PFSK-1 (cell line): ENCODE results near the gene LARP1.

Experiments used
- POLR2AphosphoS5 ChIP-seq: IDR thresholded peaks from 2 replicates; pipeline ENCODE4 v1.6.1; 2012; ENCODE audit warnings: low read depth, mild to moderate bottlenecking, control low read depth, low read length, moderate library complexity
- SIN3A ChIP-seq: IDR thresholded peaks from 2 replicates; pipeline ENCODE4 v1.6.1; 2012; ENCODE audit warnings: mild to moderate bottlenecking, low read length, moderate library complexity, borderline replicate concordance; ENCODE audit not compliant: insufficient read depth
- TAF1 ChIP-seq: IDR thresholded peaks from 2 replicates; pipeline ENCODE4 v1.6.1; 2012; ENCODE audit warnings: low read length, control low read depth, borderline replicate concordance; ENCODE audit not compliant: insufficient read depth
- TF ChIP-seq, protein P1 (sequence below), 2 experiments: IDR thresholded peaks; 2 replicates each; pipeline versions ENCODE4 v1.6.1 to v1.8.0; 2011 to 2012; ENCODE audit warnings: low read depth in 2 of 2, low read length in 2 of 2, control low read depth in 1 of 2, inconsistent platforms in 1 of 2, mild to moderate bottlenecking in 1 of 2, moderate library complexity in 1 of 2; ENCODE audit not compliant: insufficient read depth in 1 of 2

- TF ChIP-seq, protein P1, sequence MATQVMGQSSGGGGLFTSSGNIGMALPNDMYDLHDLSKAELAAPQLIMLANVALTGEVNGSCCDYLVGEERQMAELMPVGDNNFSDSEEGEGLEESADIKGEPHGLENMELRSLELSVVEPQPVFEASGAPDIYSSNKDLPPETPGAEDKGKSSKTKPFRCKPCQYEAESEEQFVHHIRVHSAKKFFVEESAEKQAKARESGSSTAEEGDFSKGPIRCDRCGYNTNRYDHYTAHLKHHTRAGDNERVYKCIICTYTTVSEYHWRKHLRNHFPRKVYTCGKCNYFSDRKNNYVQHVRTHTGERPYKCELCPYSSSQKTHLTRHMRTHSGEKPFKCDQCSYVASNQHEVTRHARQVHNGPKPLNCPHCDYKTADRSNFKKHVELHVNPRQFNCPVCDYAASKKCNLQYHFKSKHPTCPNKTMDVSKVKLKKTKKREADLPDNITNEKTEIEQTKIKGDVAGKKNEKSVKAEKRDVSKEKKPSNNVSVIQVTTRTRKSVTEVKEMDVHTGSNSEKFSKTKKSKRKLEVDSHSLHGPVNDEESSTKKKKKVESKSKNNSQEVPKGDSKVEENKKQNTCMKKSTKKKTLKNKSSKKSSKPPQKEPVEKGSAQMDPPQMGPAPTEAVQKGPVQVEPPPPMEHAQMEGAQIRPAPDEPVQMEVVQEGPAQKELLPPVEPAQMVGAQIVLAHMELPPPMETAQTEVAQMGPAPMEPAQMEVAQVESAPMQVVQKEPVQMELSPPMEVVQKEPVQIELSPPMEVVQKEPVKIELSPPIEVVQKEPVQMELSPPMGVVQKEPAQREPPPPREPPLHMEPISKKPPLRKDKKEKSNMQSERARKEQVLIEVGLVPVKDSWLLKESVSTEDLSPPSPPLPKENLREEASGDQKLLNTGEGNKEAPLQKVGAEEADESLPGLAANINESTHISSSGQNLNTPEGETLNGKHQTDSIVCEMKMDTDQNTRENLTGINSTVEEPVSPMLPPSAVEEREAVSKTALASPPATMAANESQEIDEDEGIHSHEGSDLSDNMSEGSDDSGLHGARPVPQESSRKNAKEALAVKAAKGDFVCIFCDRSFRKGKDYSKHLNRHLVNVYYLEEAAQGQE (IDR thresholded peaks at IDR 0.05; ENCODE audit: insufficient read depth in 1 of 2, low read depth in 2 of 2, low read length in 2 of 2), result no peak
- TF ChIP-seq TAF1 (no peak), POLR2AphosphoS5 (no peak), SIN3A (no peak)
Observed at GRCh38 chr5:154802050-154802449, 46.9 kb downstream of the LARP1 start.
